NOMO-1 treated with DMSO at 0.1 percent for 48 hours (cell line): ENCODE results near the gene CAMK2B.

ENCODE experiments used
- DNase-seq: peaks from one replicate; lab custom pipeline; 2025; ENCODE audit not compliant: unreplicated experiment; lab: John Stamatoyannopoulos, UW

CAMK2B gene

DNA sequence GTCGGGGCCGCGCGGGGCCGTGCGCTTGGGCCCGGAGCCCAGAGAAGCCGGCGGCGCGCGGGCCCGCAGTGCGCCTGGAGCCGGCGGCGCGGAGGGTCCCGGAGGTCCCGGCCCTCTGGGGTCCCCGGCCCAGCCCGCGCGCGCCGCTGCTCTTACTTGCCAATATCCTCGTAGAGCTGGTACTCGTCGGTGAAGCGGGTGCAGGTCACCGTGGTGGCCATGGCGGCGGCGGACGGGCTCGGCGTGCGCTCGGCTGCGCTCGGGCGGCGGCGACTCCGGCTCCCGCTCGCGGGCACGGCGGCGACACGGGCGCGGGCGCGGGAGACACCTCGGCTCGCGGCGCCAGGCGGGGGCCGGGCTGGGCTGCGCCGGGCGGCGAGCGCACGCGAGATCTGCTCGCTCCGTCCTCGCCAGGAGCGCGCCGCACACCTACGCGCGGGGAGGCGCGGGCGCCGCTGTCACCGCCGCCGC lies at the start of gene CAMK2B:
Gene CAMK2B, minus strand, starts transcription at position 394 of the 471 bp plus-strand sequence. Its CDS starts 173 bp downstream, at position 221.
- no peak for DNase-seq

DNA sequence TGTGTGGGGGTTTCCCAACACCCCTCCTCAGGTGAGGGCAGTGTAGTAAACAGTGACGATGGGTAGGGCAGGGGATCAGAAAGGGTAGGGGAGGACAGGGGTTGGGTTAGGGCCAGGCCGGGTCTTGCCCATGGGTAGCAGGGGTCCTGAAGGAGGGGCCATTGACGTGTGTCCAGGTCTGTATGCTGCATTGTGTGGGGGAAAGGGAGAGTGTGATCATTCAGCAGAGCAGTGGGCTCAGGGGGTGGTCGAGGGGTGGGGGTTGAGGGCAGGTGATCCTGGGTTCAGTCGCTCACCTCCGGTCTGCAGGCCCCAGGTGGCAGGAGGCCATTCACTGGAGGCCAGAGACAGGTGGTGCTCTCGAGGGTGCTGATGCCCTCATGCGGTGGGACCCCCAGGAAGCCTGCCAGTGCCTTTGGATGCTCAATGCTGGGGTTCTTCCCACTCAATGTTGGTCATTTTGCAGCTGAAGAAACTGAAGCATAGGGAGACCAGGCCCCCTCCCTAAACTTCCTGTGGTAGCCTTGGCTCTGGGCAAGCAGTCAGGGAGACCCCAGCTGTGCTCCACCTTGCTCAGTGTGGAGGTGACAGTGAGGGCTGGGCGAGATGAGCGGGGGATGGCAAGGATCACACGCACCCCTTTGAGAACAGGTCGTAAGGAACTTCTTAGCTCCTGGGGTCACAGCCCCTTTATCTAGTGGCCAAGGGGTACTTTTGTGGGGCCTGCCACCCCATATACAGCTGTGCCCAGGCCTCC lies 48.8 kb upstream of the CAMK2B start:
- DNase-seq = no peak

DNA sequence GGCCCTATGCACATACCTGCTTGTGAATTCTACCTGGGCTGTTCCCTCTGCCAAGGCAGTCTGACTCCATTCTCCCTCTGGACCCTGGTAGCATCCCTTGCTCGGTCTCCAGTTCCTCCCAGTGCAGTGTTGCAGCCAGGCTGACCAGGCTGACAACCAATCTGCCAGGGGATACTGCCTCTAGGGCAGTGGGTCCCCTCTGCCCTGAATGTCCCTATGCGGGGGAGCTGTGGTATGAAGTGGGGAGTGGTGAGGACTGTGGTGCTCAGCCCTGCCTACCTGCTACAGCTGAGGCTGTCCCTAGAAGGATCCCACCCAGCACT lies 48.0 kb upstream of the CAMK2B start:
- DNase-seq = no peak

DNA sequence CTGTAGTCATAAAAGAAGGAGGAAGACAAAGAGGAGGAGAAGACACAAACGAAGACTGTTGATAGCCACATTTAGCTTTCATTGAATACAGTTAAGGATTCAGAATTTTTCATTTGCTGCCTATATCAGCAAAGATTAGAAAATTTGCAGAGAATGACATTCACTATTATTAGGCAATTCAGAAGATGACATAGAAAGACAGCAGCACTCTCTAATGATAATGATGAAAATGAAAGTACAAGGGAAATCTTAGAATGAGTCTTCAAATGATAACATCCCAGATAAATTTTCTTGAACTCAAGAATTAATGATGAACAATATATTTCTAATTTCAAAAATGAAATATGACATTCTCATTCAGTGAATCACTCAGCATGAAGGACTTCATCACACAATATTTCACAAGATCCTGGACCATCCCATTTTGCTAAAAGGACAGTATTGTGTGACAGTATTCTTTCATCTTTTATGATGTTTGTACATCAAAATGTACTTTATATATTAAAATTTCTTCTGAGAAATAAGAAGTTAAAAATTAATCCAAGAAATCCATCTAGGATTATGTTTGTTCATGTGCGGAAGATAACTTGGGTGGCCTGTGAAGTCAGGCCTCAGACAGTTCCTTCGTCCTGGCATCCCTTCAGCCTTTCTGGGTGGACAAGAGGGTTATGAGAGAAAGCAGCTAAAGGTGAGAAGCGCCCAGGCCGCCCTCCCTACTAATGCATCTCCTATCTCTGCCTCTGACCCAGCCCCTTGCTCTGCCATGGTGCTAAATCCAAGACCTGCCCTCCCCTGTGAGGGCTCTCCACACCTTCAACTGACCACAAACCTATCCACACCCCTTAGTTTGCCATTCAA lies 47.4 kb upstream of the CAMK2B start:
- DNase-seq = no peak

DNA sequence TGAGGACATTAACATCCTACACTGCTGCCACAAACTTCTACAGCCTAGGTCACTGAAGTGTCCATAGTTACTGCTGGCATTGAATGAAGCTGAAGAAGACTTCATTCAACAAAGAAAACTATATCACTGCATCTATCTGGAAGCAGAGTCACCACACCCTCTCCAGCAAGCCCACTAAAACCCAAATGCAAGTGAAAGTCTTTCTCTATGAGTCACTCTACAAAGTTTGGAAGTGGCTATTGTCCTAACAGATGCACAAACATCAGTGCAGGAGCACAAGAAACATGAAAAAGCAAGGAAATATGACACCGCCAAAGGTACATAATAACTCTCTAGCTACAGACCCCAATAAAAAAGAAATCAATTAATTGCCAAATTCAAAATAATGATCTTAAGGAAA lies 43.5 kb upstream of the CAMK2B start:
- no peak for DNase-seq

DNA sequence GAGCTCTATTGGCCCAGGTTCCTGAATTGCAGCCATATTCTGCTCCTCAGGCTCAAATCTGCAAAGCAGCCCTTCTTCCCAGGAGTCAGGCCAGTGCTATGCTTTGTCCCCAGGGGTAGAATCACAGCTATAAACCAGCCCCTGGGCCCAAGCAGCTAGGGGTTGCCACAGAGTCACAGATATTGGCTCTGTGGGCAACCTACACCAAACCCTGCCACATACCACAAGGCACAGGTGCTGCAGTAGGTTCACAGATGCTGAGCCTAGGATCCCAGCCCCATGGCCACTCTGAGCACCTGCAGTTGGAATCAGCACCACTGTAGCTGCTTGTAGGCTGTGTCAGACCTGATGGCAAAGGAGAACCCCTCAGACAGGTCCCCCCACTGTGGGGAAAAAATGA lies 43.1 kb upstream of the CAMK2B start:
- no peak for DNase-seq

DNA sequence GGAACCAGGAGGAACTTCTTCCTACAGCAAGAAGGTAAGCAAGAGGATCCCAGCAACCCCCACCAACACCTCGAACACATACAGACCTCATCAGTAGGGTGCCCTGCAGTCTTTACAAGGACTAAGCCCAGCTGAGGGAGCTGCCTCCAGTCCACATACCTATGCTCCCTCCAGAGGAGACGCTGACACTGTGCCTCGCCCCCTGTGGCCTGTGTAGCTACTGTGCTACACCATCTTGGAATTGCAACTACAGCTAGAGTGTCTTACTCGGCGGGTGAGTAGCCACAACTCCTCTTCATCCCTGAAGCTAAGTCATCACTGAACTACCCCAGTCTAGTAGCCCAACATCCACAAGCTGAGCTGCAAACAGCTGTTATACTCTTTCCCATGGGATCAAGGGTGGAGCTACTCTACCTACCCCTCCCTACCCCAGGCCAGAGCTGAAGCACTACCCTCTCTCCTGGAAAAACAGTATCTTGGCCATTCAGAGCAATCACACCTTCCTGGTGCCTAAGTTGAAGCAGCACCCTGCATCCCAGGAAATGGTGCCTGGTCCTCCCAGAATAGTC lies 42.2 kb upstream of the CAMK2B start:
- DNase-seq = no peak

DNA sequence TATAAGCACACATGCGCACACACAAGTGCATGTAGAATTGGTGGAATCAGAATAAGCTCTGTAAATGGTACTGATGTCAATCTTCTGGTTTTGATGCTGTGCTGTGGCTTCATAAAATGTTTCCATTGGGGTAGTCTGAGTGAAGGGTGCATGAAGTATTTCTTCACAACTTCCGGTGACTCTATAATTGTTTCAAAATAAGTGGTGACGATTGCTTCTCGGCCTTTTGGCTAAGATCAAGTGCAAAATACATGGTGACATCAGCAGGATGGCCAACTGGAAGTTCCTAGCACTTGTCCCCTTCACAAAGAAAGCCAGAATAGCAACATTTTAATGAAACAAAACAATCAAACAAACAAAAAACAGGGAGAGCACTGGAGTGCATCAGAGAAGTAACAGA lies 41.6 kb upstream of the CAMK2B start:
- DNase-seq = peak; percentile 72

DNA sequence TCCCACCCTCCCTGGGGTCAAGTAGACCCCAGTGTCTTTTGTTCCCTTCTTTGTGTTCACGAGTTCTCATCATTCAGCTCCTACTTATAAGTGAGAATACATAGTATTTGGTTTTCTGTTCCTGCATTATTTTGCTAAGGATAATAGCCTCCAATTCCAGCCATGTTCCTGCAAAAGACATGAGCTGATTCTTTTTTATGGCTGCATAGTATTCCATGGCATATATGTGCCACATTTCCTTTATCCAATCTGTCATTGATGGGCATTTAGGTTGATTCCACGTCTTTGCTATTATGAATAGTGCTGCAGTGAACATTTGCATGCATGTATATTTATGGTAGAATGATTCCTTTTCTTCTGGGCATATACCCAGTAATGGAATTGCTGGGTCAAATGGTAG lies 28.3 kb upstream of the CAMK2B start:
- no peak for DNase-seq

DNA sequence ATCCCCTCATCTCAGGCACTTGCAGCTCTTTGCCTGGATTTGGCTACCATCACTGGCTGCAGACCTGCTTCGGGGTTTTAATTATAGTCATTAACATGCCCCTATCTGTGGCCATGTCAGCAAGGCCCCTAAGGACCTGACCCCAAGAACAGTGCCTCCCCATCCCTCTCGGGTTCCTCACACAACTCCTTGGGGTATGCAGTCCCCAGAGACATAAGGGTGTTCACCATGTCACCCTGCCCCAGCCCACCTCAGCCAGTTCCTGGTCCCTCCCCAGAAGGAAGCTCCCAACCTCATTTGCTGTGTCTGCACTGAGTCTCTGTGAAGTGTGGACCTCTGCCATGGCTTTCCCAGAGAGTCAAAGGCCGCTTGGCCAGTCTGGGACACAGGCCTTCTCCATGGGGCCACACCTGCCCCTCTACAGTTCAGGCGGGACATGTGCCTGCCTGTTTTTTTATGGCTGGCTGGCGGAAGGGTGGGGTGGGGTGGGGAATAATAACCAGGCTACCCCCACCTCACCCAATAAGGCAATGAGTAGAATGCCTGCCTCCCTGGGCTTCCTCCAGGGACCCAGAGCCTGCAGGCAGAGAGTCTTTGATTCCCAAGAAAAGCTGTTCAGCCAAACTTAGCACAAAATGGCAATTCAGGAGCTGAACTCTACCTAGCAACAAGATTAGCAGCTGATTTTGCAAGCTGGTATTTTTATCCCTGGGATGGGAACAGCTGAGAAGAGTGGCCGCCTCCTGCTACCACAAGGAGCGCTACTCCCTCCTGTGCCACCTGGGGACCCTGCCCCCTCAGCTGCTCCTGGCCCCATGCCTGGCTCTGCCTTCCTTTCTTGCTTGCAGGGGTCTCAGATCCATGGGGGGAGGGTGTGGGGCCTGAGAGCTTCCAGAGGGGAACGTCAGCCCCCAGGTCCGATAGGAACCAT lies 23.7 kb upstream of the CAMK2B start:
- DNase-seq = no peak

DNA sequence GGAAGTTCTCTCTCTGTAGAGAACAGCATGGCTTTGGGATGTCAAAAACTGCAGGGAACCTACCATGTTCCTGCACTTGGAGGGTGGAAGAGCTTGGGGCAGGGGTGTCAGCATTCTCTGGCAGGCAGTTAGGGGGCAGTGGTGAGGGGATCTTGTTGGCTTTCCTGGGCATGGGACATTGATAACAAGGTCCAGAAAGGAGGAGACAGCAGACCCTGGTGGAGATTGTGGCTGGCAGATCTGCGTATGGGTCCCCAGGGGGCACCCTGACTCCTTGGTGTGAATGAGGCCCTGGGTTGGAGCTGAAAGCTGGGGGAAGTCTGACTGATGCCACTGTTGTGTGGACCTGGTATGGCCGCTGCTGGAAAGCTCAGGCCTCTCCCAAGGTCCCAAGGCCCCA lies 22.9 kb upstream of the CAMK2B start:
- DNase-seq = no peak

DNA sequence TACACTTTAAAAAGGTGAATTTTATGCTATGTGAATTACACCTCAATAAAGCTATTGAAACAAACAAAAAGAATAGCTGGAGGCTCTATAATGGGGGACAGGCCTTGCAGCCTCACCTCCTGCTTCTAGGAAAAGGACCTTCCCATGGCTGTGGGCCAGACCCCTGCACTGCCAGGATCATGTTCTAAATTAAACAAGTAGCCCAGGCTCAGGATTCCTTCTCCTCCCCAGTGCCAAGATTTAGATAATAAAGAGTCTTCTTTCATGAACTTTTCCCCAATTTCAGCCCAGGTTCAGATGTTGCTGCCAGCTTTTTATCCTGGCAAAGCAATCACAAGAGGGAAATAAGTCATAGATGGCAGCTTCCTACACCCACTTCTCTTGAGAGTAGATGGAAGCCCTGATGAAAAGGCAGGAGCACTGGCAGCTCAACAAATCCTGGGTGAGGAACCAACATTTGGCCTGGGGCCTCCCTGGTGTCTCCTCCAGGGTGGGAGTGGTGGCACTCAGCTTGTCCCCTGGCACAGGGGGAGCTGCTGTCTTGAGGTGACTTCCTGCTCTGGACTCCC lies 22.2 kb upstream of the CAMK2B start:
- DNase-seq = no peak

DNA sequence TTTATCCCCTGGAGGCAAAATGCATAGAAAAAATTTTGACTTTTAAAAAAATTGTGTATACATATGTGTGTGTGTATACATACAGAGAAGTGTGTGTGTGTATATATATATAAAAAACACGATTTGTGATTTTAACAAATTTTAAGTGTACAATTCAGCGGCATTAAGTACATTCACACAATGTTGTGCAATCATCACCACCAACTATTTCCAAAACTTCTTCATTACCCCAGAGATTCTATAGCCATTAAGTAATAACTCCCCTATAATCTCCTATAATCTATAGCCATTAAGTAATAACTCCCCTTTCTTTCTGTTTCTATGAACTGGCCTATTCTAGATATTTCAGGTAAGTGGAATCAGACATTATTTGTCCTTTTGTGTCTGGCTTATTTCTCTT lies 20.7 kb upstream of the CAMK2B start:
- no peak for DNase-seq

DNA sequence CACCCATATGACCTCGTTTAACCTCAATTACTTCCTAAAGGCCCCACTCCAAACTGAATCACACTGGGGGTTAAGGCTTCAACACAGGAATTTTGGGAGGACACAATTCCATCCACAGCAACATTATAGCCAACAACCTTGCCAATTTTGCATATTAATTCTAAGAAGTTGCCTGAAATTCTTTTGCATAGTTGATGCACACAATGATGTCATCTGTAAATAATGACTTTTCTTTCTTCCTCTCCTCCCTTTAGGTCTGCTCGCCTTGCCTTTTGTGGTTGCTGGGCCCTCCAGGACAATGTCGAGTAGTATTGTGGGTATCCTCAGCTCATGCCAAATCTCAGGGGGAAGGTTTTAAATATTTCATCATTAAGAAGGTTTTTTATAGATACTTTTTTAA lies 16.0 kb upstream of the CAMK2B start:
- no peak for DNase-seq

DNA sequence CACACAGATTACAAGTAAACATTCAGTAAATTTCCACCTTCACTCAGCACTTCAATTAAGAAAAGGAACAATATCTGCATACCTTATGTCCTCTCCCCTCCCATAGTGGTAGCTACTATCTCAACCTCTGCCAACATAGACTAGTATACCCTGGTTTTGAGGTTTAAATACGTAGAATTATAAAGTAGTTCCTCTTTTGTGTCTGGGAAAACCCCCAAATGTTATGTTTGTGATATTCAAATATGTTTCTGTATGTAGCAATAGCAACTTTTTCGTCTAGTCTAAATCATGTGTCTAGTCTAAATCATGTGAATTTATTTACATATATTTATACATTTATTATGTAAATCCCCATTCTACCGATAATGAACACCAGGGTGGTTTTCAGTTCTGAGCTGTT lies 13.2 kb upstream of the CAMK2B start:
- DNase-seq = peak; percentile 36

DNA sequence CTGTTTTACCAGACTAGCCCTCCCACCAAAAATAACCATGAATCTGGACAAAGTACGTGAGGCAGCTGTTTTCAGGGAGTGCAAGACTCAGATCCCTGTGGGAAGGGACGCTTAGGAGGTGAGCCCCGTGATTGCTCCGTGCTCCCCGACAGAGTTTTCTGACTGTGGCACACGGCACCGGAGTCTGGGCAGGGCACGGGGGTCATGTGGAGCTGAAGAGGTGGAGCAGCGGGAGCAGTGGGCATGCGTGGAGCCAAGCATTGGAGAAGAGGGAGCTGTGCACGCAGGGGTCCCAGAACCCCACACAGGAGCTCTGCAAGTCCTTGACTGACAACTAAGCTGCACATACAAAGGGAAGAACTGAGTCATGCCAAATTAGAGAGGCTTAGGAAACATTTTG lies 11.1 kb upstream of the CAMK2B start:
- DNase-seq = no peak

DNA sequence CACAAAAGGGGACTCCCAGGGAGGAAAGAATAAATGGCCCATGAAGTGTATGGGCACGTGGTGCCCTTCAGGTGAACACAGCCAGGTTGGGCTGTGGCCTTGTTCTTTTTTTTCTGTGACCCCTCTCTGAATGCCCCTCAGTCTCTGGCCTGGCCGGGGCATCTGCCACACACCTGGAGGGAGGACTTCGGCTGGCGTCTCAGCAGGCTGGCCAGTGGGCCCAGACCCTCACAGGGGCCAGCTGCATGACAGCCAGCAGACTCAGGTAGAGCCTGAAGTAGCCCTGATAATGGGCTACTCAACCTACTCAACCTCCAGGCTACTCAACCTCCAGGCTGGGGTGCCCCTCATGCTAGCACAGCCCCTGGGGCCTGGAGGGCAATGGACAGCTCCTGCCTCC lies 9.8 kb upstream of the CAMK2B start:
- DNase-seq = no peak

DNA sequence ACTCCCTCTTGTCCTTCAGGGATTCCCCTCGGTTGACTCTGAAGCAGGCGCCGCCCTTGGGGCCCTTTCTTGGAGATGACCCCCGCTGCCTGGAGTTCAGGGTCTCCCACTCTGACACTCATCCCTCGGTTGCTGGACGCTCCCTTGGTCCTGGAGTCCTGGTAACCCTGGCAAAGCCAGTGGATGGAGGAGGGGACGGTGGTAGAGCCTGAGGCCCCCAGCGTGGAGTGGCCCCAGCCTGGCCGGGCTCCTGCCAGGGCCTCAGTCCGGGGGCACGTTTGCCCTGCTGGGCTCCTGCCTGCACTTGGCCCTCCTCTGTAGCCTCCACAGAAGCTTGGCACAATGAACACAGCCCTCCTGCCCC lies 9.3 kb upstream of the CAMK2B start:
- no peak for DNase-seq

DNA sequence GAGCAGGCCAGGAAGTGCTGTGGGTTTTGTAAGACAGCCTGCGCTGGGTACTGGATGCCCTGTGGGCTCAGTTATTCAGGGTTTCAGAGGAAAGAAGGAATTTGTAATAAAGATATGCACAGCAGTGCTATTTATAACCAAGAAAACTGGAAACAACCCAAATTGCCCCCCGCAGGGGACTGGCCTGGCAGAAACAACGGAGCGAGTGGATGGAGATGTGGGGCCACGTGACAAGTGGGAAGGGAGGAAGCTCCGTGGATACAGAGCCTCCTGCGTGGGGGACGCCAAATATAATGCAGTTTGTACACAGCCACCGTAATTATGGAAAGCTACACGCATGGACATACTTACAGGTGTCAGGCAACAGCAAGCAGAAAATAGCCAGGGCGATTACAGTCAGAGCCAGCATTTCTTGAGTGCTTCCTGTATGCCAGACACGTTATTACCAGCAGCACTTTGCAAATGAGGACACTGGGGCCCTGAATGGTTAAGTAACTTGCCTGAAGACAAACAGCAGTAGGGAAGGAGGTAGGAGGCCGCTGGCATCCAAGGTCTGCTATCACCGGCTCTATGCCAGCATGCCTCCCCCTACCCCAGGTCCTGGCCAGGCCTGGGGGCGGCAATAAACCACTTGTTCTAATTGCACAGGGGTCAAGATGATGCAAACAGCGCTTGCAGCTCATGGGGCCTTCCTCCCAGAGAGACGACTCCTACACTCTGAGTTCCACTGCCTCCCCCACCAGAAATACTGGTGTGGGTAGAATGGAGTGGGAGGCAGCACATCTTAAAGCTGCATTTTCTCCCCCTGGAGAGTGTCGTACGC lies 8.7 kb upstream of the CAMK2B start:
- DNase-seq = no peak

DNA sequence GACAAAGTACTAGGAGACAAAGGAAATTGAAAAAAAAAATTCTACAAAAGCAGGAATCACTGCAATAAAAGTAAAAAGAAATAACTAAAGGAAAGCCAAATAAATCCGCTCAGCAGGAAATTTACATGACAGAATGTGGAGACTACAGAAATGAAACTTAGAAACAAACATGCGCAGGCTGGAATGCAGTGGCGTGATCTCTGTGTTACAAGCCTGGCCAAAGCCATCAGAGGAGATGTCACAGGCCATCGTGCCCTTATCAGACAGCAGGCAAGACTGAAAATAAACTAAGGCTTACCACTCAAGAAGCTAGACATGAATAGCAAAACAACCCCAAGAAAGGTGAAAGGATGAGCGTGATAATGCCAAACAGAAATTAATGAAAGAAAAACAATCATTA lies 6.3 kb upstream of the CAMK2B start:
- no peak for DNase-seq
